Measurements from ENCODE around the gene TCTA.

Gene TCTA

GRCh38 chr3:49397470-49397869 lies 14.8 kb upstream of the TCTA start:
- Histone ChIP-seq H3K4me2 (ENCODE audit: low read length) (no peak overlapping the region), H3K4me3 (ENCODE audit: low read depth, low read length, poor library complexity, severe bottlenecking) (no peak overlapping the region), H3K36me3 (ENCODE audit: insufficient read depth, low read length) (peaks cover 46% of the 10 kb centered on the region), H2AFZ (ENCODE audit: low read length) (no peak overlapping the region), H4K20me1 (ENCODE audit: insufficient read depth, low read length) (no peaks in the 10 kb centered on the region), H3K9me2 (ENCODE audit: low read depth, low read length) (no peaks in the 10 kb centered on the region), H3K4me1 (ENCODE audit: insufficient read depth, low read length, severe bottlenecking) (peaks cover 49% of the 10 kb centered on the region), H3K79me2 (ENCODE audit: insufficient read depth, low read length) (peaks cover 95% of the 10 kb centered on the region), H3K27me3 (ENCODE audit: insufficient read depth, low read length) (no peaks in the 10 kb centered on the region), H3F3A (ENCODE audit: insufficient read depth, low read length) (no peaks in the 10 kb centered on the region), H3K9ac (ENCODE audit: low read length) (no peak overlapping the region), H3K9me3 (ENCODE audit: low read length) (no peaks in the 10 kb centered on the region), H3K27ac (ENCODE audit: low read depth, low read length, poor library complexity, severe bottlenecking) (no peak overlapping the region)
- TF ChIP-seq CTCF (IDR thresholded peaks at IDR 0.05; ENCODE audit: low read length), result no peak

GRCh38 chr3:49399461-49399860 lies 12.8 kb upstream of the TCTA start:
- peaks cover 50% of the 10 kb centered on the region for H3K4me1 ChIP-seq (ENCODE audit: insufficient read depth, low read length, severe bottlenecking)
- H4K20me1 ChIP-seq (ENCODE audit: insufficient read depth, low read length), result no peaks in the 10 kb centered on the region
- no peak overlapping the region for H3K4me3 ChIP-seq (ENCODE audit: low read depth, low read length, poor library complexity, severe bottlenecking)
- TF ChIP-seq EZH2 (IDR thresholded peaks at IDR 0.05; ENCODE audit: borderline replicate concordance, low read length), result no peak
- TF ChIP-seq CTCF (IDR thresholded peaks at IDR 0.05; ENCODE audit: low read length), result no peak
- H3K9ac ChIP-seq (ENCODE audit: low read length), result no peak overlapping the region
- 0 out of 2 replicates have a peak, but pooled peaks cover 2% of the 10 kb centered on the region for H3K9me3 ChIP-seq (ENCODE audit: low read length)
- H3K36me3 ChIP-seq (ENCODE audit: insufficient read depth, low read length), result peaks cover 53% of the 10 kb centered on the region
- no peak overlapping the region for H2AFZ ChIP-seq (ENCODE audit: low read length)
- no peaks in the 10 kb centered on the region for H3K27me3 ChIP-seq (ENCODE audit: insufficient read depth, low read length)
- H3K79me2 ChIP-seq (ENCODE audit: insufficient read depth, low read length), result peaks cover 98% of the 10 kb centered on the region
- H3K27ac ChIP-seq (ENCODE audit: low read depth, low read length, poor library complexity, severe bottlenecking), result no peak overlapping the region
- H3F3A ChIP-seq (ENCODE audit: insufficient read depth, low read length), result no peaks in the 10 kb centered on the region
- H3K4me2 ChIP-seq (ENCODE audit: low read length), result no peak overlapping the region
- H3K9me2 ChIP-seq (ENCODE audit: low read depth, low read length), result no peaks in the 10 kb centered on the region

GRCh38 chr3:49401766-49402165 lies 10.5 kb upstream of the TCTA start:
- H3K9ac ChIP-seq (ENCODE audit: low read length), result no peak overlapping the region
- H3K4me2 ChIP-seq (ENCODE audit: low read length), result peak overlapping the region; percentile 37; the same call in 1 of the 2 replicates
- no peaks in the 10 kb centered on the region for H3K27me3 ChIP-seq (ENCODE audit: insufficient read depth, low read length)
- H3K9me3 ChIP-seq (ENCODE audit: low read length), result 0 out of 2 replicates have a peak, but pooled peaks cover 2% of the 10 kb centered on the region
- H3K4me1 ChIP-seq (ENCODE audit: insufficient read depth, low read length, severe bottlenecking), result peaks cover 57% of the 10 kb centered on the region
- no peak overlapping the region for H2AFZ ChIP-seq (ENCODE audit: low read length)
- H3K4me3 ChIP-seq (ENCODE audit: low read depth, low read length, poor library complexity, severe bottlenecking), result no peak overlapping the region
- TF ChIP-seq CTCF (IDR thresholded peaks at IDR 0.05; ENCODE audit: low read length) (no peak), EZH2 (IDR thresholded peaks at IDR 0.05; ENCODE audit: borderline replicate concordance, low read length) (no peak)
- H3K9me2 ChIP-seq (ENCODE audit: low read depth, low read length), result no peaks in the 10 kb centered on the region
- peaks cover 6% of the 10 kb centered on the region; the same call in 1 of the 2 replicates for H4K20me1 ChIP-seq (ENCODE audit: insufficient read depth, low read length)
- no peaks in the 10 kb centered on the region for H3F3A ChIP-seq (ENCODE audit: insufficient read depth, low read length)
- peak overlapping the region; percentile 55 for H3K27ac ChIP-seq (ENCODE audit: low read depth, low read length, poor library complexity, severe bottlenecking)
- peaks cover 98% of the 10 kb centered on the region for H3K79me2 ChIP-seq (ENCODE audit: insufficient read depth, low read length)
- peaks cover 51% of the 10 kb centered on the region for H3K36me3 ChIP-seq (ENCODE audit: insufficient read depth, low read length)
